Calu3 (cell line): Measurements from ENCODE around the gene ZC3HAV1. TPM values are rescaled to one million over a fixed set of nuclear protein-coding genes. Genes with fewer than 3 reads are reported as not detected.

ENCODE experiments used
- BruUV-seq: library from RNA; stranded (reverse); fragments of 400-500 nt; replicated peaks from 2 replicates; lab custom pipeline; 2021; lab: Mats Ljungman, UMichigan
- CTCF ChIA-PET: fragments of 300-600 bp; sonication (Branson Sonifier 250); formaldehyde crosslinking; loops from one replicate; lab custom pipeline; 2022; ENCODE audit warnings: antibody characterized with exemption; lab: Charles Lee
- DNase-seq: peaks from one replicate; pipeline ENCODE4 v3.0.0; 2022
- H3K27ac Mint-ChIP-seq: one replicate; pipeline ENCODE4 v1.8.0; 2022; ENCODE audit warnings: mixed read lengths; ENCODE audit not compliant: unreplicated experiment
- H3K27me3 Mint-ChIP-seq: one replicate; pipeline ENCODE4 v1.8.0; 2022; ENCODE audit warnings: mixed read lengths; ENCODE audit not compliant: unreplicated experiment
- H3K36me3 Mint-ChIP-seq: one replicate; pipeline ENCODE4 v1.8.0; 2022; ENCODE audit warnings: mild to moderate bottlenecking, moderate library complexity, mixed read lengths; ENCODE audit not compliant: insufficient read depth, unreplicated experiment
- H3K4me1 Mint-ChIP-seq: one replicate; pipeline ENCODE4 v1.8.0; 2022; ENCODE audit warnings: mild to moderate bottlenecking, low read depth, mixed read lengths; ENCODE audit not compliant: unreplicated experiment
- H3K4me3 Mint-ChIP-seq: one replicate; pipeline ENCODE4 v1.8.0; 2022; ENCODE audit warnings: mild to moderate bottlenecking, low read depth, moderate library complexity, mixed read lengths; ENCODE audit not compliant: unreplicated experiment
- H3K9me3 Mint-ChIP-seq: one replicate; pipeline ENCODE4 v1.8.0; 2022; ENCODE audit warnings: low read depth, mixed read lengths; ENCODE audit not compliant: unreplicated experiment
- CTCF ChIP-seq: fragments of 200-600 bp; IDR thresholded peaks from one replicate; pipeline ENCODE4 v1.8.0; 2022; ENCODE audit warnings: antibody characterized with exemption; ENCODE audit not compliant: unreplicated experiment
- intact Hi-C: fragments of 100-400 bp; cut with micrococcal nuclease; formaldehyde crosslinking; loops from one replicate; pipeline ENCODE4 v1.10.0; 2022; ENCODE audit not compliant: unreplicated experiment
- total RNA-seq: library from RNA; stranded (reverse); gene quantifications from 2 replicates; pipeline ENCODE4 v1.2.3, GENCODE V29; 2022

ZC3HAV1 gene
- total RNA-seq, 1 experiment from 2014 or later = 63.4 TPM

GRCh38 chr7:139075871-139076686, 33.4 kb downstream of the ZC3HAV1 start:
- Mint-ChIP-seq H3K27ac (no peak overlapping the region), H3K4me1 (no peaks in the 10 kb centered on the region), H3K27me3 (no peaks in the 10 kb centered on the region), H3K36me3 (peaks cover 65% of the 10 kb centered on the region), H3K9me3 (no peaks in the 10 kb centered on the region), H3K4me3 (no peak overlapping the region)
- no peak for DNase-seq
- BruUV-seq = no TSS peak
- no peak for TF ChIP-seq CTCF
- intact Hi-C loops = loop anchor here (5.0 to 10.0 kb wide), 2 partner anchors 59 to 191 kb away; no protein-coding TSS in a partner anchor
- CTCF ChIA-PET = interaction anchor here (1.2 kb wide), 1 partner anchor 21 kb away, joined by 3 read pairs; no protein-coding TSS in a partner anchor

- DNase-seq = peak; percentile 65
- no peak for TF ChIP-seq CTCF
- intact Hi-C loops = loop anchor here (5.0 to 10.0 kb wide), 2 partner anchors 58 to 190 kb away; no protein-coding TSS in a partner anchor
- no peak overlapping the region for H3K4me3 Mint-ChIP-seq
- H3K27ac Mint-ChIP-seq = no peak overlapping the region
- H3K9me3 Mint-ChIP-seq = no peaks in the 10 kb centered on the region
- no peaks in the 10 kb centered on the region for H3K27me3 Mint-ChIP-seq
- H3K4me1 Mint-ChIP-seq = no peaks in the 10 kb centered on the region
- BruUV-seq = no TSS peak
- CTCF ChIA-PET = interaction anchor here (0.5 to 1.4 kb wide), 10 partner anchors 11 to 572 kb away, joined by 3 to 10 read pairs (median 4); no protein-coding TSS in a partner anchor
- peaks cover 59% of the 10 kb centered on the region for H3K36me3 Mint-ChIP-seq
Observed at GRCh38 chr7:139075031-139075652, 34.4 kb downstream of the ZC3HAV1 start.

- Mint-ChIP-seq H3K36me3 (peaks cover 39% of the 10 kb centered on the region), H3K4me3 (no peak overlapping the region), H3K27me3 (no peaks in the 10 kb centered on the region), H3K27ac (no peak overlapping the region), H3K9me3 (no peaks in the 10 kb centered on the region), H3K4me1 (peaks cover 8% of the 10 kb centered on the region)
- DNase-seq = no peak
- CTCF ChIA-PET = no interaction called here
- no peak for TF ChIP-seq CTCF
- no TSS peak for BruUV-seq
- intact Hi-C loops = loop anchor here (10.0 kb wide), 1 partner anchor 188 kb away; no protein-coding TSS in a partner anchor
Observed at GRCh38 chr7:139072796-139073195, 36.7 kb downstream of the ZC3HAV1 start.

- Mint-ChIP-seq H3K27me3 (no peaks in the 10 kb centered on the region), H3K36me3 (peaks cover 42% of the 10 kb centered on the region), H3K4me1 (peaks cover 8% of the 10 kb centered on the region), H3K9me3 (no peaks in the 10 kb centered on the region), H3K27ac (no peak overlapping the region), H3K4me3 (no peak overlapping the region)
- no peak for TF ChIP-seq CTCF
- intact Hi-C loops = loop anchor here (10.0 kb wide), 1 partner anchor 187 kb away; no protein-coding TSS in a partner anchor
- DNase-seq = no peak
- CTCF ChIA-PET = no interaction called here
- BruUV-seq = no TSS peak
Observed at GRCh38 chr7:139071680-139072079, 37.8 kb downstream of the ZC3HAV1 start.
